ENCODE results near the gene NFYC.
"Not testable (repeated sequence)": the region's sequence is repeated elsewhere in the genome, so short reads cannot be mapped to it uniquely, and the experiment has no call there.

The NFYC gene

GRCh38 chr1:40708750-40709099 is 17.2 kb downstream of the NFYC start:
- DNase-seq, result no peak

- peak; percentile 33 for DNase-seq
Measured at GRCh38 chr1:40709100-40709801, 17.7 kb downstream of the NFYC start.

- DNase-seq, result no peak
Measured at GRCh38 chr1:40709802-40710278, 18.3 kb downstream of the NFYC start.

GRCh38 chr1:40710581-40711315 is 19.2 kb downstream of the NFYC start:
- no peak for DNase-seq

- no peak for DNase-seq
Measured at GRCh38 chr1:40711465-40712404, 20.2 kb downstream of the NFYC start.

GRCh38 chr1:40712405-40712944 is 21.0 kb downstream of the NFYC start:
- no peak for DNase-seq

- no peak for DNase-seq
Measured at GRCh38 chr1:40712997-40713396, 21.5 kb downstream of the NFYC start.

- no peak for DNase-seq
Measured at GRCh38 chr1:40715491-40716059, 24.1 kb downstream of the NFYC start.

GRCh38 chr1:40717065-40717464 is 25.6 kb downstream of the NFYC start:
- no peak for DNase-seq

GRCh38 chr1:40717955-40718354 is 26.5 kb downstream of the NFYC start:
- DNase-seq, result no peak

- DNase-seq, result no peak
Measured at GRCh38 chr1:40720493-40720892, 29.0 kb downstream of the NFYC start.

GRCh38 chr1:40722622-40723021 is 31.1 kb downstream of the NFYC start:
- DNase-seq, result no peak

GRCh38 chr1:40723196-40723955 is 31.9 kb downstream of the NFYC start:
- DNase-seq, result no peak

- not testable (repeated sequence) for DNase-seq
Measured at GRCh38 chr1:40727662-40728061, 36.2 kb downstream of the NFYC start.

- not testable (repeated sequence) for DNase-seq
Measured at GRCh38 chr1:40729316-40729862, 37.9 kb downstream of the NFYC start.

GRCh38 chr1:40732756-40733301 is 41.3 kb downstream of the NFYC start:
- DNase-seq, result no peak

GRCh38 chr1:40734882-40735628 is 43.6 kb downstream of the NFYC start:
- DNase-seq, result no peak

- DNase-seq, result no peak
Measured at GRCh38 chr1:40736085-40736531, 44.6 kb downstream of the NFYC start.

GRCh38 chr1:40738831-40739230 is 47.3 kb downstream of the NFYC start:
- no peak for DNase-seq

- no peak for DNase-seq
Measured at GRCh38 chr1:40739455-40740008, 48.0 kb downstream of the NFYC start.

All from GOT3 (cell line).